Vagina (tissue), 2 donors: ENCODE measurements around the gene PNPO. TPM values are rescaled to one million over a fixed set of nuclear protein-coding genes. Genes with fewer than 3 reads are reported as not detected.

ENCODE experiments used
- DNase-seq, 2 donors: peaks; one replicate each; pipeline ENCODE4 v3.0.0-alpha.2; 2017; ENCODE audit errors: extremely low spot score in 2 of 2
- H3K27ac ChIP-seq: fragments of 200-600 bp; sonication (generic); one replicate; pipeline ENCODE4 v1.5.1; 2019
- H3K27me3 ChIP-seq: fragments of 200-600 bp; sonication (generic); one replicate; pipeline ENCODE4 v1.5.1; 2019
- H3K36me3 ChIP-seq, 2 donors: fragments of 200-600 bp; sonication (generic); one replicate each; pipeline ENCODE4 v1.5.1; 2017 to 2019
- H3K4me1 ChIP-seq: fragments of 200-600 bp; sonication (generic); one replicate; pipeline ENCODE4 v1.5.1; 2019
- H3K4me3 ChIP-seq, 2 donors: fragments of 200-600 bp; sonication (generic); 1 replicate in 1 of 2; 2 replicates in 1 of 2; pipeline ENCODE4 v1.5.1; 2016 to 2019
- H3K9me3 ChIP-seq: fragments of 200-600 bp; sonication (generic); one replicate; pipeline ENCODE4 v1.5.1; 2019
- POLR2A ChIP-seq, 2 donors: fragments of 450-650 bp; IDR thresholded peaks; one replicate each; pipeline ENCODE4 v1.6.1; 2017; ENCODE audit warnings: antibody characterized with exemption in 2 of 2, mild to moderate bottlenecking in 2 of 2, moderate library complexity in 2 of 2
- POLR2AphosphoS5 ChIP-seq, 2 donors: sonication (generic); formaldehyde crosslinking; IDR thresholded peaks; one replicate each; pipeline ENCODE4 v1.9.0; 2017; ENCODE audit warnings: antibody characterized with exemption in 2 of 2, mild to moderate bottlenecking in 2 of 2, low read depth in 1 of 2; ENCODE audit not compliant: insufficient read depth in 1 of 2
- intact Hi-C: fragments of 100-400 bp; cut with DNase I; formaldehyde crosslinking; loops from one replicate; pipeline ENCODE4 v1.15.1; 2023
- total RNA-seq: library from RNA; depleted of rRNA; stranded (reverse); fragments of >200 nt; gene quantifications from one replicate; pipeline ENCODE4 v1.2.3, GENCODE V29; 2016
- TF ChIP-seq, protein P1 (sequence below), 3 experiments: fragments of 450-650 bp in 2 of 3; fragments of 200-600 bp in 1 of 3; sonication (generic) in 1 of 3; IDR thresholded peaks; one replicate each; pipeline ENCODE4 v1.5.1; 2017 to 2019; ENCODE audit warnings: antibody characterized with exemption in 3 of 3, mild to moderate bottlenecking in 2 of 3, moderate library complexity in 2 of 3

Gene PNPO
- total RNA-seq, 1 donor from 2014 or later: 42.7 TPM

DNA sequence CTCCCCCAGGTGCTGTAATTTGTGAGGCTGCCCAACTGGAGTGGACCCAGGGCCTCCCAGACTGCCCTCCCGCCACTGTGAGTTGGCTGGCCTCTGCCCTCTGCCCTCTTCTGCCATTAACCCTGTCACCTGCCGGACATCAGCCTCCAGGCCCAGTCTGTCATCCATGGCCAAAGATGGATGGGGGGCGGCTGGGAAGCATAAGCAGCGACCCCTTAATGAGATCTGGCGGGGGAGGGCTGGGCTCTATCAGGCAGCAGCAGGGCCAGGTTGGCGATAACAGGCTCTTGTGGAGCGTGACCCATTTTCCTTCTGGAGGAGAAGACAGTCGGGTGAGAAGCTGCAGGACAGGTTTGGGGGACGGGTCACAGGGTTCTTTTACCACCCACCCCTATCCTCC, 54.8 kb downstream of the PNPO start:
- DNase-seq: no peak
- no peaks in the 10 kb centered on the region for H3K27me3 ChIP-seq
- H3K9me3 ChIP-seq: no peaks in the 10 kb centered on the region
- H3K36me3 ChIP-seq: no peaks in the 10 kb centered on the region
- no peak overlapping the region for H3K27ac ChIP-seq
- no peaks in the 10 kb centered on the region for H3K4me1 ChIP-seq
- no peak overlapping the region for H3K4me3 ChIP-seq
- intact Hi-C loops: no loop called here
- TF ChIP-seq POLR2AphosphoS5 (IDR thresholded peaks at IDR 0.05; ENCODE audit: insufficient read depth in 1 of 2, low read depth in 1 of 2) (no peak), POLR2A (IDR thresholded peaks at IDR 0.05) (no peak)
- TF ChIP-seq, protein P1, sequence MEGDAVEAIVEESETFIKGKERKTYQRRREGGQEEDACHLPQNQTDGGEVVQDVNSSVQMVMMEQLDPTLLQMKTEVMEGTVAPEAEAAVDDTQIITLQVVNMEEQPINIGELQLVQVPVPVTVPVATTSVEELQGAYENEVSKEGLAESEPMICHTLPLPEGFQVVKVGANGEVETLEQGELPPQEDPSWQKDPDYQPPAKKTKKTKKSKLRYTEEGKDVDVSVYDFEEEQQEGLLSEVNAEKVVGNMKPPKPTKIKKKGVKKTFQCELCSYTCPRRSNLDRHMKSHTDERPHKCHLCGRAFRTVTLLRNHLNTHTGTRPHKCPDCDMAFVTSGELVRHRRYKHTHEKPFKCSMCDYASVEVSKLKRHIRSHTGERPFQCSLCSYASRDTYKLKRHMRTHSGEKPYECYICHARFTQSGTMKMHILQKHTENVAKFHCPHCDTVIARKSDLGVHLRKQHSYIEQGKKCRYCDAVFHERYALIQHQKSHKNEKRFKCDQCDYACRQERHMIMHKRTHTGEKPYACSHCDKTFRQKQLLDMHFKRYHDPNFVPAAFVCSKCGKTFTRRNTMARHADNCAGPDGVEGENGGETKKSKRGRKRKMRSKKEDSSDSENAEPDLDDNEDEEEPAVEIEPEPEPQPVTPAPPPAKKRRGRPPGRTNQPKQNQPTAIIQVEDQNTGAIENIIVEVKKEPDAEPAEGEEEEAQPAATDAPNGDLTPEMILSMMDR (IDR thresholded peaks at IDR 0.05): no peak

DNA sequence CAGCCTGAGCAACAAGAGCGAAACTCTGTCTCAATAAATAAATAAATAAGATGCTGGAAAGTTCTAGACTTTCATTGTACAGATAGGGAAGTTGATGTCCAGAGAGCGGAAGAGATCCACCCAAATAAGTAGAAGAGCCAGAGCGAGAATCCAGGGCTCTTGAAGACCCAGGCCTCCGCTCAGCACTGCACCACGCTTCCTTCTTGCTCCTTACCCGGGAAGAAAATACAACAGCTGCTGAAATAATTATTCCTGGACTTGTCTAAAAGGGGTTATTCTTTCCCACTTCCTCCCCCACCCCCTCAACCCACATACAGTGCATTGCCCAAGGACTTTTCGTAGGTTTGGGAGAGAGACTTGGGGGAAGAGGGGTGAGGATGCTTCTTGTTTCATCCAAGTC, 56.2 kb downstream of the PNPO start:
- intact Hi-C loops: no loop called here
- Histone ChIP-seq H3K9me3 (no peaks in the 10 kb centered on the region), H3K4me3 (no peak overlapping the region), H3K27me3 (no peaks in the 10 kb centered on the region), H3K4me1 (peaks cover 6% of the 10 kb centered on the region), H3K36me3 (no peaks in the 10 kb centered on the region), H3K27ac (no peak overlapping the region)
- DNase-seq: no peak
- TF ChIP-seq, protein P1 (IDR thresholded peaks at IDR 0.05): no peak
- TF ChIP-seq POLR2A (IDR thresholded peaks at IDR 0.05): no peak
- no peak for TF ChIP-seq POLR2AphosphoS5 (IDR thresholded peaks at IDR 0.05; ENCODE audit: insufficient read depth in 1 of 2, low read depth in 1 of 2)

DNA sequence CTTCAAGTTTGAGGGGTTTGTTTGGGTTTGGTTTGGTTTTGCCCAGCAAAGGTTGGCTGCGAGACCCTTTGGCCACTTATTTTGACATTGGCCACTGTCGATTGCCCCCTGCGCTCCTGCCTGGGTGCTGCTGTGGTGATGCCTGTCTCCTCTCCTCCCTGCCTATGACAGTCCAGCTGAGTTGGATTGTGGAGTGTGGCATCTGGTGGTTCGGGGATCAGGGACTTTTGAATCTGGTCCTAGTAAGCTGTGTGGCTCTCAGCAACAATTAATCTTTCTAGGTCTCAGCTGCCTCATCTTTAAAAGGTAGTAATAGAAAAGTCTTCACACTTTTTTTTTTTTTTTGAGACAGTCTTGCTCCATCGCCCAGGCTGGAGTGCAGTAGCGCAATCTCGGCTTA, 56.7 kb downstream of the PNPO start:
- Histone ChIP-seq H3K4me3 (no peak overlapping the region), H3K9me3 (no peaks in the 10 kb centered on the region), H3K27me3 (no peaks in the 10 kb centered on the region), H3K36me3 (no peaks in the 10 kb centered on the region), H3K4me1 (peaks cover 10% of the 10 kb centered on the region), H3K27ac (no peak overlapping the region)
- intact Hi-C loops: no loop called here
- TF ChIP-seq POLR2A (IDR thresholded peaks at IDR 0.05): no peak
- TF ChIP-seq, protein P1 (IDR thresholded peaks at IDR 0.05): no peak
- no peak for TF ChIP-seq POLR2AphosphoS5 (IDR thresholded peaks at IDR 0.05; ENCODE audit: insufficient read depth in 1 of 2, low read depth in 1 of 2)
- DNase-seq: no peak

Other genes starting within 250 kb of the PNPO start
- 13.8 TPM for gene TBKBP1, start 247.4 kb upstream of the PNPO start, total RNA-seq
- 2.9 TPM for gene TBX21, start 208.3 kb upstream of the PNPO start, total RNA-seq
- 5.6 TPM for gene OSBPL7, start 119.8 kb upstream of the PNPO start, total RNA-seq
- gene MRPL10, start 110.0 kb upstream of the PNPO start, total RNA-seq: 21.4 TPM
- gene LRRC46, start 109.9 kb upstream of the PNPO start, total RNA-seq: not detected
- gene SCRN2, start 100.3 kb upstream of the PNPO start, total RNA-seq: 33.1 TPM
- 3.9 TPM for gene SP6, start 90.4 kb upstream of the PNPO start, total RNA-seq
- gene SP2, start 45.3 kb upstream of the PNPO start, total RNA-seq: 11.3 TPM
- gene PRR15L, start 16.3 kb downstream of the PNPO start, total RNA-seq: 2.2 TPM
- gene CDK5RAP3, start 29.5 kb downstream of the PNPO start, total RNA-seq: 144 TPM
- 34.4 TPM for gene COPZ2, start 96.2 kb downstream of the PNPO start, total RNA-seq
- 190 TPM for gene NFE2L1, start 106.8 kb downstream of the PNPO start, total RNA-seq
- 43.5 TPM for gene CBX1, start 159.9 kb downstream of the PNPO start, total RNA-seq
- gene SNX11, start 166.2 kb downstream of the PNPO start, total RNA-seq: 15.0 TPM